ENCODE measurements around the gene CDC73. TPM values are rescaled to one million over a fixed set of nuclear protein-coding genes. Genes with fewer than 3 reads are reported as not detected.
"Not testable (repeated sequence)": the region's sequence is repeated elsewhere in the genome, so short reads cannot be mapped to it uniquely, and the experiment has no call there.

CDC73 gene
- total RNA-seq, 1 experiment from 2014 or later: 10.0 TPM

DNA sequence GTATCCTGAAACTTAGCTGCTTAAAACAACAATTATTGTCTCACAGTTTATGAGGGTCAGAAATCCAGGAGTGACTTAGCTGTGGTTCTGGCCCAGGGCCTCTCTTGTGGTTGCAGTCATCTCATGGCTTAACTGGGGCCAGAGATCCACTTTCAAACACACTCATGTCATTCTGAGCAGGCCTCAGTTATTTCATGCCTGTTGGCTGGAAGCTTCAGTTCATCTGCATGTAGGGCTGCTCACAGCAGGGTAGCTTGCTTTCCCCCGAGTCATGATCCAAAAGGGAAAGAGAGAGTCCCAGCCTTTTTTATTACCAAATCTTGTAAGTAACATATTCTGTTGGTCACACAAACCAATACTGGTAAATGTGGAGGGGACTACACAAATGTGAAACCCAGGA, 161.2 kb downstream of the CDC73 start:
- no peak for ATAC-seq
- Histone ChIP-seq H3K4me2 (ENCODE audit: low read length) (no peak overlapping the region), H3K9me2 (replicated peaks; ENCODE audit: low read length) (no peaks in the 10 kb centered on the region), H3K4me3 (ENCODE audit: low read length) (no peak overlapping the region), H3K4me1 (ENCODE audit: insufficient read depth, low read length) (no peaks in the 10 kb centered on the region), H3K9me3 (ENCODE audit: low read length) (no peaks in the 10 kb centered on the region), H4K20me1 (ENCODE audit: low read length) (no peaks in the 10 kb centered on the region), H3K27me3 (ENCODE audit: low read length) (no peaks in the 10 kb centered on the region), H3K27ac (ENCODE audit: low read length) (no peak overlapping the region), H3F3A (ENCODE audit: low read length, unreplicated experiment) (no peaks in the 10 kb centered on the region), H2AFZ (ENCODE audit: low read length) (no peak overlapping the region), H3K36me3 (ENCODE audit: low read depth, low read length) (no peaks in the 10 kb centered on the region), H3K9ac (ENCODE audit: low read length) (no peak overlapping the region), H3K79me2 (ENCODE audit: low read length) (no peaks in the 10 kb centered on the region)
- TF ChIP-seq EZH2phosphoT487 (IDR thresholded peaks at IDR 0.05; ENCODE audit: borderline replicate concordance, low read length) (no peak), EZH2 (IDR thresholded peaks at IDR 0.05; ENCODE audit: low read length, unreplicated experiment) (no peak)
- TF ChIP-seq, protein P1, sequence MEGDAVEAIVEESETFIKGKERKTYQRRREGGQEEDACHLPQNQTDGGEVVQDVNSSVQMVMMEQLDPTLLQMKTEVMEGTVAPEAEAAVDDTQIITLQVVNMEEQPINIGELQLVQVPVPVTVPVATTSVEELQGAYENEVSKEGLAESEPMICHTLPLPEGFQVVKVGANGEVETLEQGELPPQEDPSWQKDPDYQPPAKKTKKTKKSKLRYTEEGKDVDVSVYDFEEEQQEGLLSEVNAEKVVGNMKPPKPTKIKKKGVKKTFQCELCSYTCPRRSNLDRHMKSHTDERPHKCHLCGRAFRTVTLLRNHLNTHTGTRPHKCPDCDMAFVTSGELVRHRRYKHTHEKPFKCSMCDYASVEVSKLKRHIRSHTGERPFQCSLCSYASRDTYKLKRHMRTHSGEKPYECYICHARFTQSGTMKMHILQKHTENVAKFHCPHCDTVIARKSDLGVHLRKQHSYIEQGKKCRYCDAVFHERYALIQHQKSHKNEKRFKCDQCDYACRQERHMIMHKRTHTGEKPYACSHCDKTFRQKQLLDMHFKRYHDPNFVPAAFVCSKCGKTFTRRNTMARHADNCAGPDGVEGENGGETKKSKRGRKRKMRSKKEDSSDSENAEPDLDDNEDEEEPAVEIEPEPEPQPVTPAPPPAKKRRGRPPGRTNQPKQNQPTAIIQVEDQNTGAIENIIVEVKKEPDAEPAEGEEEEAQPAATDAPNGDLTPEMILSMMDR (conservative IDR thresholded peaks at IDR 0.05; ENCODE audit: low read depth, low read length): no peak
- ChIA-PET CTCF (no interaction called here), POLR2A (ENCODE audit: unreplicated experiment) (no interaction called here)
- intact Hi-C loops (cut with micrococcal nuclease): no loop called here
- no peak for DNase-seq
- no TSS peak for BruUV-seq (replicated peaks)

DNA sequence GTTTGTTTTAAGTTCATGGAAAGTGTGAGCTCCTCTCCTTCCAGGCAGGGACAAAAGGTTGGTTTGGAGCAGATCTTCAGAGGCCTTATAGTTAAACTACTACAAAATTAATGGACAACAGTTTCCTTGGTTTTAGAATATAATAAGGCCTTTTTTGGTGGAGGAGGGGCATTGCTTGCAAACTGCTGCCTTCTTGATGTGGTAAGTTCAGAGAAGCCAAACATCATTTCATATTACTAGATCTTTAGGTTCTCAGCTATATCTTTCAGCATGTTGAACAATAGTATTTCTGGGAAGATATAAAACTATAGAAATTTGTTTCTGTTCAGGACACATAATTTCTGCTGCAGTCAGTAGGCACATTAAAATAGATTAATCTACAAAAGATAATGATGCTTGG, 162.4 kb downstream of the CDC73 start:
- TF ChIP-seq, protein P1 (conservative IDR thresholded peaks at IDR 0.05; ENCODE audit: low read depth, low read length): no peak
- TF ChIP-seq EZH2 (IDR thresholded peaks at IDR 0.05; ENCODE audit: low read length, unreplicated experiment): no peak
- no peak for TF ChIP-seq EZH2phosphoT487 (IDR thresholded peaks at IDR 0.05; ENCODE audit: borderline replicate concordance, low read length)
- no TSS peak for BruUV-seq (replicated peaks)

DNA sequence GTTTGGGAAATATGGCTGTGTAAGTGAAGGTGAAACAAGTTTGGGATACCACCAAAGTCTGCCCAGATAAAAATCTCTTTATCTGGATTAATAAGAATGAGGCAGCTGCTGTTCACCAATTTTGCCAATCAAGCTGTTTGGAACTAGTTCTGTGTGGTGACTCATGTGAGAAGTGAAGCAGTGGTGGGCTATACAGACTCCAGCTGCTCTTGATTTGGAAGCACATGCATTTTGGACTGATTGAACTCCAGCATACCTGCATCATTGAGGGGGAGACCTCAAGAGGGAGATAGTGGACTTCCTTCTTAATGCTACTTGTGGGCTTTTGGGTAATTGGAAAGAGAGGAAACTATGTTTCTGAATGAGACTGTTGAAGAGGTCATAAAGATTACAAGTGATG, 163.8 kb downstream of the CDC73 start:
- POLR2A ChIA-PET (ENCODE audit: unreplicated experiment): no interaction called here
- DNase-seq (no peak), ATAC-seq (no peak)
- H3K36me3 ChIP-seq (ENCODE audit: low read depth, low read length): no peaks in the 10 kb centered on the region
- no peaks in the 10 kb centered on the region for H3K79me2 ChIP-seq (ENCODE audit: low read length)
- no peak overlapping the region for H3K9ac ChIP-seq (ENCODE audit: low read length)
- no peaks in the 10 kb centered on the region for H3K9me3 ChIP-seq (ENCODE audit: low read length)
- CTCF ChIA-PET: no interaction called here
- intact Hi-C loops (cut with micrococcal nuclease): no loop called here
- TF ChIP-seq EZH2 (IDR thresholded peaks at IDR 0.05; ENCODE audit: low read length, unreplicated experiment): no peak
- no TSS peak for BruUV-seq (replicated peaks)
- no peaks in the 10 kb centered on the region for H3K4me1 ChIP-seq (ENCODE audit: insufficient read depth, low read length)
- no peaks in the 10 kb centered on the region for H3K9me2 ChIP-seq (replicated peaks; ENCODE audit: low read length)
- H4K20me1 ChIP-seq (ENCODE audit: low read length): no peaks in the 10 kb centered on the region
- no peaks in the 10 kb centered on the region for H3K27me3 ChIP-seq (ENCODE audit: low read length)
- H3F3A ChIP-seq (ENCODE audit: low read length, unreplicated experiment): no peaks in the 10 kb centered on the region
- H3K27ac ChIP-seq (ENCODE audit: low read length): no peak overlapping the region
- H3K4me3 ChIP-seq (ENCODE audit: low read length): no peak overlapping the region
- no peak overlapping the region for H3K4me2 ChIP-seq (ENCODE audit: low read length)
- no peak overlapping the region for H2AFZ ChIP-seq (ENCODE audit: low read length)

More for the DNA sequence above, 162.4 kb downstream of the CDC73 start:
- Histone ChIP-seq H3K9me2 (replicated peaks; ENCODE audit: low read length) (no peaks in the 10 kb centered on the region), H3K4me1 (ENCODE audit: insufficient read depth, low read length) (no peaks in the 10 kb centered on the region), H3K79me2 (ENCODE audit: low read length) (no peaks in the 10 kb centered on the region), H3K9ac (ENCODE audit: low read length) (no peak overlapping the region), H3K4me3 (ENCODE audit: low read length) (no peak overlapping the region), H2AFZ (ENCODE audit: low read length) (no peak overlapping the region), H3K9me3 (ENCODE audit: low read length) (no peaks in the 10 kb centered on the region), H3K27me3 (ENCODE audit: low read length) (no peaks in the 10 kb centered on the region), H4K20me1 (ENCODE audit: low read length) (no peaks in the 10 kb centered on the region), H3F3A (ENCODE audit: low read length, unreplicated experiment) (no peaks in the 10 kb centered on the region), H3K36me3 (ENCODE audit: low read depth, low read length) (no peaks in the 10 kb centered on the region), H3K27ac (ENCODE audit: low read length) (no peak overlapping the region), H3K4me2 (ENCODE audit: low read length) (no peak overlapping the region)
- ATAC-seq (no peak), DNase-seq (no peak)
- CTCF ChIA-PET: no interaction called here
- intact Hi-C loops (cut with micrococcal nuclease): no loop called here
- POLR2A ChIA-PET (ENCODE audit: unreplicated experiment): no interaction called here

DNA sequence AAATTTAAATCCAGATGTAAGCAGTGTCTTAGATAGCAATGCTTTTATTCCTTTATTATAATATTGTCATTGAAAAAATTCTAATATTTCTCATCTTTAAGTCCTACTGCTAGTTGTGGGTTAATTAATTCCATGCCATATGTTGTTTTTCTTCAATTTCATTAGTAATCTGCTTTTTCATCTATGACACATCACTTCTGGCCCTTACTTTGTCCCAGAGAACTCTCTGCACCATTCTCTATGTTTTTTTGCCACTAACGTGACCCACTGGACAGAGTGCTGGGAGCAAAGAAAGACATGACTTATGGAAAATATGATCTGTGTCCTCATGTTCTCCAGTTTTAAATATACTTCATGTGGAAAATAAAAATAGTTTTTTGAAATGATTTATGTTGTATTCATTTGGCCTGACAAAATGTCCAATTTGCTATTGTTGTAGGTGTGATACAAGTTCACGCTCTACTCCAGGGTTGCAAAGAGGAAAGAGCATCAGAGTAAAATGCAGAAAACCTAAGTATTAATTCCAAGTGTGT, 166.8 kb downstream of the CDC73 start:
- H3K9me2 ChIP-seq (replicated peaks; ENCODE audit: low read length); POLR2A ChIA-PET (ENCODE audit: unreplicated experiment); CTCF ChIA-PET; ATAC-seq; H3K27ac ChIP-seq (ENCODE audit: low read length); H3K4me3 ChIP-seq (ENCODE audit: low read length); H3K9me3 ChIP-seq (ENCODE audit: low read length); H4K20me1 ChIP-seq (ENCODE audit: low read length); H2AFZ ChIP-seq (ENCODE audit: low read length); H3K79me2 ChIP-seq (ENCODE audit: low read length); H3F3A ChIP-seq (ENCODE audit: low read length, unreplicated experiment); H3K4me2 ChIP-seq (ENCODE audit: low read length); H3K27me3 ChIP-seq (ENCODE audit: low read length); intact Hi-C loops (cut with micrococcal nuclease); H3K36me3 ChIP-seq (ENCODE audit: low read depth, low read length); H3K9ac ChIP-seq (ENCODE audit: low read length); H3K4me1 ChIP-seq (ENCODE audit: insufficient read depth, low read length); DNase-seq; BruUV-seq (replicated peaks): not testable (repeated sequence)

Data from PC-3 (cell line).